Mammary epithelial cell (primary cell): Measurements from ENCODE around the gene SPTSSA.

ENCODE experiments used
- CTCF ChIP-seq, 2 donors: IDR thresholded peaks in 1 of 2; conservative IDR thresholded peaks in 1 of 2; 2 replicates each; pipeline ENCODE4 v1.5.1; 2011 to 2012; ENCODE audit warnings: inconsistent platforms in 2 of 2, low read length in 2 of 2, mild to moderate bottlenecking in 2 of 2, control low read depth in 1 of 2, low read depth in 1 of 2; ENCODE audit not compliant: insufficient read depth in 1 of 2; ENCODE audit errors: extremely low read depth in 1 of 2
- EZH2 ChIP-seq: IDR thresholded peaks from 2 replicates; pipeline ENCODE4 v1.6.1; 2012; ENCODE audit warnings: low read length, inconsistent platforms, borderline replicate concordance

- TF ChIP-seq CTCF (conservative IDR thresholded peaks at IDR 0.05 in 1 of 2, IDR thresholded peaks at IDR 0.05 in 1 of 2; ENCODE audit: extremely low read depth in 1 of 2, insufficient read depth in 1 of 2, low read depth in 1 of 2, low read length in 2 of 2) (no peak), EZH2 (no peak)
Observed at GRCh38 chr14:34502545-34503225, 40.6 kb upstream of the SPTSSA start.
